Lower leg skin (tissue), 3 donors: ENCODE data around the gene THSD4.

Experiments
- CTCF ChIP-seq, 3 donors: fragments of 450-650 bp; IDR thresholded peaks; one replicate each; pipeline ENCODE4 v1.5.1; 2016; ENCODE audit warnings: antibody characterized with exemption in 3 of 3, mild to moderate bottlenecking in 3 of 3, moderate library complexity in 2 of 3
- POLR2A ChIP-seq, 2 donors: fragments of 450-650 bp; IDR thresholded peaks; one replicate each; pipeline ENCODE4 v1.6.1; 2016 to 2017; ENCODE audit warnings: antibody characterized with exemption in 2 of 2, mild to moderate bottlenecking in 1 of 2, moderate library complexity in 1 of 2

- TF ChIP-seq CTCF (IDR thresholded peaks at IDR 0.05) (no peak), POLR2A (IDR thresholded peaks at IDR 0.05) (no peak)
These were observed 88.6 kb downstream of the THSD4 start for GRCh38 chr15:71203586-71204474.
